ELF-1 (cell line): Measurements from ENCODE around the gene GRIA1.

ENCODE experiments used
- DNase-seq: peaks from one replicate; pipeline ENCODE4 v3.0.0-alpha.2; 2016; ENCODE audit warnings: low read depth, low spot score

The GRIA1 gene

GRCh38 chr5:153546566-153546965, 56.1 kb downstream of the GRIA1 start:
- no peak for DNase-seq

GRCh38 chr5:153551537-153552079, 61.1 kb downstream of the GRIA1 start:
- peak; percentile 29 for DNase-seq

- no peak for DNase-seq
Observed at GRCh38 chr5:153552886-153553285, 62.4 kb downstream of the GRIA1 start.

- DNase-seq = no peak
Observed at GRCh38 chr5:153555420-153556114, 65.1 kb downstream of the GRIA1 start.

- no peak for DNase-seq
Observed at GRCh38 chr5:153558957-153559356, 68.5 kb downstream of the GRIA1 start.

GRCh38 chr5:153559926-153560325, 69.5 kb downstream of the GRIA1 start:
- no peak for DNase-seq

GRCh38 chr5:153562189-153562588, 71.7 kb downstream of the GRIA1 start:
- no peak for DNase-seq

- DNase-seq = no peak
Observed at GRCh38 chr5:153565822-153566221, 75.4 kb downstream of the GRIA1 start.

GRCh38 chr5:153569036-153569435, 78.6 kb downstream of the GRIA1 start:
- no peak for DNase-seq

GRCh38 chr5:153571162-153571561, 80.7 kb downstream of the GRIA1 start:
- no peak for DNase-seq

- no peak for DNase-seq
Observed at GRCh38 chr5:153572411-153573145, 82.1 kb downstream of the GRIA1 start.

- no peak for DNase-seq
Observed at GRCh38 chr5:153573326-153574033, 83.0 kb downstream of the GRIA1 start.

- no peak for DNase-seq
Observed at GRCh38 chr5:153584126-153584959, 93.9 kb downstream of the GRIA1 start.

GRCh38 chr5:153584960-153585359, 94.5 kb downstream of the GRIA1 start:
- no peak for DNase-seq

- DNase-seq = no peak
Observed at GRCh38 chr5:153585622-153586277, 95.3 kb downstream of the GRIA1 start.

- DNase-seq = no peak
Observed at GRCh38 chr5:153592081-153592480, 101.6 kb downstream of the GRIA1 start.

- DNase-seq = no peak
Observed at GRCh38 chr5:153594785-153595184, 104.3 kb downstream of the GRIA1 start.

- DNase-seq = no peak
Observed at GRCh38 chr5:153598099-153598498, 107.6 kb downstream of the GRIA1 start.

GRCh38 chr5:153601377-153601776, 110.9 kb downstream of the GRIA1 start:
- DNase-seq = no peak

GRCh38 chr5:153605386-153605785, 114.9 kb downstream of the GRIA1 start:
- no peak for DNase-seq

- no peak for DNase-seq
Observed at GRCh38 chr5:153610009-153610408, 119.5 kb downstream of the GRIA1 start.
